SH-SY5Y (cell line): ENCODE data around the gene IRF6.

Experiments
- GATA2 ChIP-seq: IDR thresholded peaks from 2 replicates; pipeline ENCODE4 v1.6.1; 2011; ENCODE audit warnings: mild to moderate bottlenecking, low read depth, low read length
- GATA3 ChIP-seq: IDR thresholded peaks from 2 replicates; pipeline ENCODE4 v1.6.1; 2011; ENCODE audit warnings: low read depth, mild to moderate bottlenecking, low read length, moderate library complexity

DNA sequence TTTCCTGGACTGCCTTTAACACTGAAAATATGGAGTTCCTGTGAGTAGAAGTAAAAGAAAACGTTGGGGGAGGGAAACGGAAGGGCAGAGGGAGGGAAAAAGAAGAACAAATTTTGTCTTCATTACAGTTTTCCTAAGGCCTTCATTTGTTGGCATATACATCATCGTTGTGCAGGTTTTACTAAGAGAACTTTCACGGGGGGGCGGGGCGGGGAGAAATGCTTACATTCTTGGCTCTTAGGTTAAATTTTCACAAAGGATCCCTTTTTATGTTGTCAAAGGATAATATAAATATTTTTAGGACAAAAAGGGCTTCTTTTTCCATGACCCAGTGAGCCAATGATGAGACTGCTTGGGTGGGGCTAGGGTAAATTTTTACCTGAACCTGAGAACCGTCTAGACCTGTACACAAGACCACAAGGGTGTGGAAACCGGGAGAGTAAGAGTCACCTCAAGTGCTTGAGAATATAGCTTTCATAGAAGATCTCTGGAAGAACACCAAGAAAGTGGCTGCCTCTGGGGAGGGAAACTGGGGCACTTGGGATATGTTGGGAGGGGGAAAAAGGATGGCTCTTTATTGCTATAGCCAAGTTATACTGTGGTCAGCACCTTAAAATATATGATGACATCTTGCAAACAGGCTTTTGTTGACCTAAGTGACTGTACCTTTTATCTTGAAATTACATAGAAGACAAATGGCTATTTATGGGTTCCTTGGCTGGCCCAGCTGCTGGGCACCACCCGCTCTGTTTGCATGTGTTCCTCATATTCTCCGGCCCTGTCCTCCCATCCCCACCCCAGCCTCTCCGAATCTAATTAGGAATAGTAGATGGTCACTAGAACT lies 19.9 kb upstream of the IRF6 start:
- TF ChIP-seq GATA2 (no peak), GATA3 (no peak)
